ENCODE results near the gene ZBTB7C.

Gene ZBTB7C

GRCh38 chr18:48279312-48279711 lies 129.9 kb downstream of the ZBTB7C start:
- Histone ChIP-seq H3K9me3 (no peaks in the 10 kb centered on the region), H3K36me3 (no peaks in the 10 kb centered on the region), H3K27ac (no peak overlapping the region), H3K27me3 (peaks cover 7% of the 10 kb centered on the region), H3K4me3 (ENCODE audit: low read depth in 1 of 2, low read length in 1 of 2) (no peak overlapping the region), H3K4me1 (ENCODE audit: control insufficient read depth in 1 of 2, insufficient read depth in 1 of 2, low read depth in 1 of 2, low read length in 1 of 2) (no peaks in the 10 kb centered on the region)
- TF ChIP-seq CTCF (IDR thresholded peaks at IDR 0.05): no peak

- no peak for TF ChIP-seq CTCF (IDR thresholded peaks at IDR 0.05)
- H3K4me1 ChIP-seq (ENCODE audit: control insufficient read depth in 1 of 2, insufficient read depth in 1 of 2, low read depth in 1 of 2, low read length in 1 of 2): no peaks in the 10 kb centered on the region
- H3K27ac ChIP-seq: no peak overlapping the region
Observed at GRCh38 chr18:48278081-48278480, 131.1 kb downstream of the ZBTB7C start.

GRCh38 chr18:48274301-48274700 lies 134.9 kb downstream of the ZBTB7C start:
- H3K36me3 ChIP-seq: no peaks in the 10 kb centered on the region
- no peaks in the 10 kb centered on the region for H3K4me1 ChIP-seq (ENCODE audit: control insufficient read depth in 1 of 2, insufficient read depth in 1 of 2, low read depth in 1 of 2, low read length in 1 of 2)
- H3K9me3 ChIP-seq: no peaks in the 10 kb centered on the region
- no peak for TF ChIP-seq CTCF (IDR thresholded peaks at IDR 0.05)
- no peak overlapping the region for H3K4me3 ChIP-seq (ENCODE audit: low read depth in 1 of 2, low read length in 1 of 2)
- no peak overlapping the region for H3K27ac ChIP-seq
- H3K27me3 ChIP-seq: peaks cover 25% of the 10 kb centered on the region

More at GRCh38 chr18:48278081-48278480, 131.1 kb downstream of the ZBTB7C start:
- no peaks in the 10 kb centered on the region for H3K9me3 ChIP-seq
- H3K4me3 ChIP-seq (ENCODE audit: low read depth in 1 of 2, low read length in 1 of 2): no peak overlapping the region
- H3K27me3 ChIP-seq: peaks cover 10% of the 10 kb centered on the region
- no peaks in the 10 kb centered on the region for H3K36me3 ChIP-seq

- Histone ChIP-seq H3K27ac (no peak overlapping the region), H3K4me1 (ENCODE audit: control insufficient read depth in 1 of 2, insufficient read depth in 1 of 2, low read depth in 1 of 2, low read length in 1 of 2) (no peaks in the 10 kb centered on the region), H3K27me3 (peaks cover 25% of the 10 kb centered on the region), H3K36me3 (no peaks in the 10 kb centered on the region), H3K9me3 (no peaks in the 10 kb centered on the region), H3K4me3 (ENCODE audit: low read depth in 1 of 2, low read length in 1 of 2) (no peak overlapping the region)
- TF ChIP-seq CTCF (IDR thresholded peaks at IDR 0.05): no peak
Observed at GRCh38 chr18:48270929-48271328, 138.3 kb downstream of the ZBTB7C start.

GRCh38 chr18:48265328-48265727 lies 143.9 kb downstream of the ZBTB7C start:
- H3K9me3 ChIP-seq: no peaks in the 10 kb centered on the region
- no peaks in the 10 kb centered on the region for H3K4me1 ChIP-seq (ENCODE audit: control insufficient read depth in 1 of 2, insufficient read depth in 1 of 2, low read depth in 1 of 2, low read length in 1 of 2)
- TF ChIP-seq CTCF (IDR thresholded peaks at IDR 0.05): no peak
- no peak overlapping the region for H3K4me3 ChIP-seq (ENCODE audit: low read depth in 1 of 2, low read length in 1 of 2)
- no peak overlapping the region for H3K27ac ChIP-seq
- H3K27me3 ChIP-seq: peaks cover 12% of the 10 kb centered on the region
- no peaks in the 10 kb centered on the region for H3K36me3 ChIP-seq

Measured in neutrophil (primary cell).